ENCODE results near the gene HAGH.

Gene HAGH

GRCh38 chr16:1760911-1761310 is 65.7 kb downstream of the HAGH start:
- no peak for DNase-seq

- no peak for DNase-seq
Measured at GRCh38 chr16:1759511-1759910, 67.1 kb downstream of the HAGH start.

GRCh38 chr16:1758923-1759322 is 67.7 kb downstream of the HAGH start:
- DNase-seq: no peak

- no peak for DNase-seq
Measured at GRCh38 chr16:1757714-1758461, 68.7 kb downstream of the HAGH start.
